ENCODE data around the gene C2orf80. TPM values are rescaled to one million over a fixed set of nuclear protein-coding genes. Genes with fewer than 3 reads are reported as not detected.

The C2orf80 gene
- total and polyA plus RNA-seq, 2 experiments from 2014 or later: not detected

DNA sequence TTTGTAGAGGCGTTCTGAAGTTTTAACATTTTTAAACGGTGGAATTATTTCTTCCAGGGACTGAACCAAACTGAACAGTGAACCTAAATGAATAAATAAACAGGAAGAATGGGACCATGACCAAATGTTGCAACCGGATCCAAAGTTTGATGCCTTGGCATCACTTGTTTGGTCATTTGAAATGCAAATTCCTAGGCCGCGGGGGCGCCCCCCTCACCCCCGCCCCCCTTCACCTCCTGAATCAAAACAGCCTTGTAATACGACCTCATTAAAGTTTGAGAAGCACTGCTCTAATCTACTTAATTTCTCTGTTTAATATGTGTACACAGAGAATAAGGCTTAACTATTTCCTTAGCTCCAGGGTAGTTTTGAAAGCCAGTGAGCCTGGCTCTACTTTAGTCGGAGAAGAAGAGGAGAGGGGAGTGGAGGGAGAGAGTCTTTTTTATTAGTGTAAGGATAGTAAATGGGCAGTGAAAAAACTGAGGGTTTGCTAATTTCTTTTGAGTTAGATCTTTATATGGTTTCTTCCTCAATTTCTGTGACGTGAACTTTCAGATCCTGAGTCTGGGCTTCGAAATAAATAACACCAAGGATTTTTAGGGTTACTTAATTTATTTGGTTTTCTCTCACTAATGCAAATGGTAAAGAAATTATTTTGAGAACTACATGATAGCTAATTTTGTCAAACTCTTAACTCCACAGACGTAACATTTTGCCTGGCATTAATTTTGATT, 5.7 kb downstream of the C2orf80 start:
- Histone ChIP-seq H3K9me2 (replicated peaks; ENCODE audit: insufficient read depth) (no peaks in the 10 kb centered on the region), H4K20me1 (ENCODE audit: insufficient read depth, poor library complexity, severe bottlenecking) (no peaks in the 10 kb centered on the region), H3K36me3 (replicated peaks; ENCODE audit: insufficient read depth, low read depth) (no peaks in the 10 kb centered on the region), H3K4me3 (no peak overlapping the region), H3K27ac (no peak overlapping the region), H2AFZ (no peak overlapping the region), H3K4me2 (peak overlapping the region; percentile 47), H3K27me3 (no peaks in the 10 kb centered on the region), H3K4me1 (ENCODE audit: insufficient read depth) (peaks cover 2% of the 10 kb centered on the region), H3K79me2 (no peaks in the 10 kb centered on the region), H3K9me3 (ENCODE audit: low read depth) (no peaks in the 10 kb centered on the region)
- 28% methylated on average over 11 of the region's 12 CpGs for WGBS (ENCODE audit: low lambda C conversion rate, missing lambda C conversion rate)
- TF ChIP-seq EZH2 (IDR thresholded peaks at IDR 0.05; ENCODE audit: borderline replicate concordance): no peak
- TF ChIP-seq, protein P1, sequence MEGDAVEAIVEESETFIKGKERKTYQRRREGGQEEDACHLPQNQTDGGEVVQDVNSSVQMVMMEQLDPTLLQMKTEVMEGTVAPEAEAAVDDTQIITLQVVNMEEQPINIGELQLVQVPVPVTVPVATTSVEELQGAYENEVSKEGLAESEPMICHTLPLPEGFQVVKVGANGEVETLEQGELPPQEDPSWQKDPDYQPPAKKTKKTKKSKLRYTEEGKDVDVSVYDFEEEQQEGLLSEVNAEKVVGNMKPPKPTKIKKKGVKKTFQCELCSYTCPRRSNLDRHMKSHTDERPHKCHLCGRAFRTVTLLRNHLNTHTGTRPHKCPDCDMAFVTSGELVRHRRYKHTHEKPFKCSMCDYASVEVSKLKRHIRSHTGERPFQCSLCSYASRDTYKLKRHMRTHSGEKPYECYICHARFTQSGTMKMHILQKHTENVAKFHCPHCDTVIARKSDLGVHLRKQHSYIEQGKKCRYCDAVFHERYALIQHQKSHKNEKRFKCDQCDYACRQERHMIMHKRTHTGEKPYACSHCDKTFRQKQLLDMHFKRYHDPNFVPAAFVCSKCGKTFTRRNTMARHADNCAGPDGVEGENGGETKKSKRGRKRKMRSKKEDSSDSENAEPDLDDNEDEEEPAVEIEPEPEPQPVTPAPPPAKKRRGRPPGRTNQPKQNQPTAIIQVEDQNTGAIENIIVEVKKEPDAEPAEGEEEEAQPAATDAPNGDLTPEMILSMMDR (IDR thresholded peaks at IDR 0.05; ENCODE audit: poor library complexity): no peak
- no peak for TF ChIP-seq EZH2phosphoT487 (IDR thresholded peaks at IDR 0.05; ENCODE audit: low read depth, severe bottlenecking, unreplicated experiment)
- DNase-seq (ENCODE audit: low spot score): no peak

DNA sequence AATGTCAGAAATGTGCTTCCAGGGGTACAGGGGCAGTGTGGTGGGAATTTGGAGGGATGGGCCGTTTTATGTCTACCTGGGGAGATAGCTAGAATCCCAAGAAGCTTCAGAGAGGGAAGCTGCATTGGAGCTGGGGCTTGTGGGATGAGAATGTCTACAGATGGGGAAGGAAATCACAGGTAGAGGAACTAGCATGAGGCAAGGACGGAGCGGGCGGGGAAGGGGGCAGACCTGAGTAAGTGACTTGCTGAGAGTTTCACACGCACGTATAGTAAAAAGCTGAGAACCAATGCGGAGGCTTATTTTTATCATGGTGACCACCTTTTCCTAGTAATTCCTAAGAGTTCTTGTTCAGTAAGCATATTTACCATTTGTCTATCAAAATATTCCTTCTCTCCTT, 6.3 kb downstream of the C2orf80 start:
- Histone ChIP-seq H3K9me2 (replicated peaks; ENCODE audit: insufficient read depth) (no peaks in the 10 kb centered on the region), H4K20me1 (ENCODE audit: insufficient read depth, poor library complexity, severe bottlenecking) (no peaks in the 10 kb centered on the region), H3K36me3 (replicated peaks; ENCODE audit: insufficient read depth, low read depth) (no peaks in the 10 kb centered on the region), H3K27ac (no peak overlapping the region), H3K9me3 (ENCODE audit: low read depth) (no peaks in the 10 kb centered on the region), H3K4me3 (no peak overlapping the region), H3K27me3 (no peaks in the 10 kb centered on the region), H3K4me2 (peak overlapping the region; percentile 47), H3K4me1 (ENCODE audit: insufficient read depth) (peaks cover 2% of the 10 kb centered on the region), H2AFZ (no peak overlapping the region), H3K79me2 (no peaks in the 10 kb centered on the region)
- TF ChIP-seq EZH2phosphoT487 (IDR thresholded peaks at IDR 0.05; ENCODE audit: low read depth, severe bottlenecking, unreplicated experiment) (no peak), EZH2 (IDR thresholded peaks at IDR 0.05; ENCODE audit: borderline replicate concordance) (no peak)
- TF ChIP-seq, protein P1 (IDR thresholded peaks at IDR 0.05; ENCODE audit: poor library complexity): no peak
- DNase-seq (ENCODE audit: low spot score): no peak
- WGBS (ENCODE audit: low lambda C conversion rate, missing lambda C conversion rate): 54% methylated on average over 7 of the region's 7 CpGs

DNA sequence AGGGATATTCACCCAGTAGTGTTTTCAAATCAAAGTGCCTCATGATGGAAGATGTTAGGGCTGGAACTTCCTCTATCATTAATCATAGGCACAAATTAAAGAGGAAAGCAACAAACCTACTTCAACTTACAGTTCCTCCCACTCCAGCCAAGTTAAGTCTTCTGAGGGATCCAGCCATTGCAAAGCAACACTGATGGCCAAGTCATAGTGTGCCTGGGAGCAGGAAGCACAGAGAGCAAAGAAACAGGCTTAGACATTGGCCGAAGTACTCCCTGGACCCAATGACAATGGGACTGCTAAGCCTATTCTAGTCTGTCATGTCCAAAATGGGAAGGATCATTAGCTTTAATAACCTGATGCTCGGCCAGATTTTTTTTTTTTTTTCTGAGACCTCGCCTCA, 7.0 kb downstream of the C2orf80 start:
- TF ChIP-seq EZH2 (IDR thresholded peaks at IDR 0.05; ENCODE audit: borderline replicate concordance): no peak
- TF ChIP-seq EZH2phosphoT487 (IDR thresholded peaks at IDR 0.05; ENCODE audit: low read depth, severe bottlenecking, unreplicated experiment): no peak
- TF ChIP-seq, protein P1 (IDR thresholded peaks at IDR 0.05; ENCODE audit: poor library complexity): no peak
- 90% methylated on average over 3 of the region's 3 CpGs for WGBS (ENCODE audit: low lambda C conversion rate, missing lambda C conversion rate)
- Histone ChIP-seq H3K4me2 (no peak overlapping the region), H3K9me2 (replicated peaks; ENCODE audit: insufficient read depth) (no peaks in the 10 kb centered on the region), H3K4me1 (ENCODE audit: insufficient read depth) (peaks cover 2% of the 10 kb centered on the region), H3K36me3 (replicated peaks; ENCODE audit: insufficient read depth, low read depth) (no peaks in the 10 kb centered on the region), H3K79me2 (no peaks in the 10 kb centered on the region), H4K20me1 (ENCODE audit: insufficient read depth, poor library complexity, severe bottlenecking) (no peaks in the 10 kb centered on the region), H3K4me3 (no peak overlapping the region), H3K27me3 (no peaks in the 10 kb centered on the region), H3K9me3 (ENCODE audit: low read depth) (no peaks in the 10 kb centered on the region), H2AFZ (no peak overlapping the region), H3K27ac (no peak overlapping the region)
- DNase-seq (ENCODE audit: low spot score): no peak
